ENCODE measurements around the gene DLEC1.

GRCh38 chr3:38051131-38051530, 12.1 kb downstream of the DLEC1 start:
- no peak for TF ChIP-seq POU6F1 (CRISPR knock-in tag; IDR thresholded peaks at IDR 0.05; ENCODE audit: borderline replicate concordance, low read depth)
- no peak for TF ChIP-seq ZNF8 (CRISPR knock-in tag; IDR thresholded peaks at IDR 0.05)
- no peak for TF ChIP-seq ZNF565 (CRISPR knock-in tag; conservative IDR thresholded peaks at IDR 0.05; ENCODE audit: low read depth)
- no peak for TF ChIP-seq RARB (CRISPR knock-in tag; IDR thresholded peaks at IDR 0.05)
- no peak for TF ChIP-seq CSRNP3 (CRISPR knock-in tag; IDR thresholded peaks at IDR 0.05)
- TF ChIP-seq, protein P1, sequence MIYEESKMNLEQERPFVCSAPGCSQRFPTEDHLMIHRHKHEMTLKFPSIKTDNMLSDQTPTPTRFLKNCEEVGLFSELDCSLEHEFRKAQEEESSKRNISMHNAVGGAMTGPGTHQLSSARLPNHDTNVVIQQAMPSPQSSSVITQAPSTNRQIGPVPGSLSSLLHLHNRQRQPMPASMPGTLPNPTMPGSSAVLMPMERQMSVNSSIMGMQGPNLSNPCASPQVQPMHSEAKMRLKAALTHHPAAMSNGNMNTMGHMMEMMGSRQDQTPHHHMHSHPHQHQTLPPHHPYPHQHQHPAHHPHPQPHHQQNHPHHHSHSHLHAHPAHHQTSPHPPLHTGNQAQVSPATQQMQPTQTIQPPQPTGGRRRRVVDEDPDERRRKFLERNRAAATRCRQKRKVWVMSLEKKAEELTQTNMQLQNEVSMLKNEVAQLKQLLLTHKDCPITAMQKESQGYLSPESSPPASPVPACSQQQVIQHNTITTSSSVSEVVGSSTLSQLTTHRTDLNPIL (CRISPR knock-in tag; IDR thresholded peaks at IDR 0.05; ENCODE audit: low read depth) = no peak
- TF ChIP-seq ARNTL (CRISPR knock-in tag; IDR thresholded peaks at IDR 0.05; ENCODE audit: borderline replicate concordance, low read depth) = no peak
- TF ChIP-seq, protein P2, sequence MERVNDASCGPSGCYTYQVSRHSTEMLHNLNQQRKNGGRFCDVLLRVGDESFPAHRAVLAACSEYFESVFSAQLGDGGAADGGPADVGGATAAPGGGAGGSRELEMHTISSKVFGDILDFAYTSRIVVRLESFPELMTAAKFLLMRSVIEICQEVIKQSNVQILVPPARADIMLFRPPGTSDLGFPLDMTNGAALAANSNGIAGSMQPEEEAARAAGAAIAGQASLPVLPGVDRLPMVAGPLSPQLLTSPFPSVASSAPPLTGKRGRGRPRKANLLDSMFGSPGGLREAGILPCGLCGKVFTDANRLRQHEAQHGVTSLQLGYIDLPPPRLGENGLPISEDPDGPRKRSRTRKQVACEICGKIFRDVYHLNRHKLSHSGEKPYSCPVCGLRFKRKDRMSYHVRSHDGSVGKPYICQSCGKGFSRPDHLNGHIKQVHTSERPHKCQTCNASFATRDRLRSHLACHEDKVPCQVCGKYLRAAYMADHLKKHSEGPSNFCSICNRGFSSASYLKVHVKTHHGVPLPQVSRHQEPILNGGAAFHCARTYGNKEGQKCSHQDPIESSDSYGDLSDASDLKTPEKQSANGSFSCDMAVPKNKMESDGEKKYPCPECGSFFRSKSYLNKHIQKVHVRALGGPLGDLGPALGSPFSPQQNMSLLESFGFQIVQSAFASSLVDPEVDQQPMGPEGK (CRISPR knock-in tag; IDR thresholded peaks at IDR 0.05; ENCODE audit: borderline replicate concordance) = no peak
- no peak for TF ChIP-seq SNAI2 (CRISPR knock-in tag; IDR thresholded peaks at IDR 0.05)
- no peak for TF ChIP-seq TOX (CRISPR knock-in tag; IDR thresholded peaks at IDR 0.05; ENCODE audit: borderline replicate concordance)
- TF ChIP-seq ZFP3 (CRISPR knock-in tag; IDR thresholded peaks at IDR 0.05) = no peak
- no peak for TF ChIP-seq GLIS3 (CRISPR knock-in tag; IDR thresholded peaks at IDR 0.05)
- TF ChIP-seq, protein P3, sequence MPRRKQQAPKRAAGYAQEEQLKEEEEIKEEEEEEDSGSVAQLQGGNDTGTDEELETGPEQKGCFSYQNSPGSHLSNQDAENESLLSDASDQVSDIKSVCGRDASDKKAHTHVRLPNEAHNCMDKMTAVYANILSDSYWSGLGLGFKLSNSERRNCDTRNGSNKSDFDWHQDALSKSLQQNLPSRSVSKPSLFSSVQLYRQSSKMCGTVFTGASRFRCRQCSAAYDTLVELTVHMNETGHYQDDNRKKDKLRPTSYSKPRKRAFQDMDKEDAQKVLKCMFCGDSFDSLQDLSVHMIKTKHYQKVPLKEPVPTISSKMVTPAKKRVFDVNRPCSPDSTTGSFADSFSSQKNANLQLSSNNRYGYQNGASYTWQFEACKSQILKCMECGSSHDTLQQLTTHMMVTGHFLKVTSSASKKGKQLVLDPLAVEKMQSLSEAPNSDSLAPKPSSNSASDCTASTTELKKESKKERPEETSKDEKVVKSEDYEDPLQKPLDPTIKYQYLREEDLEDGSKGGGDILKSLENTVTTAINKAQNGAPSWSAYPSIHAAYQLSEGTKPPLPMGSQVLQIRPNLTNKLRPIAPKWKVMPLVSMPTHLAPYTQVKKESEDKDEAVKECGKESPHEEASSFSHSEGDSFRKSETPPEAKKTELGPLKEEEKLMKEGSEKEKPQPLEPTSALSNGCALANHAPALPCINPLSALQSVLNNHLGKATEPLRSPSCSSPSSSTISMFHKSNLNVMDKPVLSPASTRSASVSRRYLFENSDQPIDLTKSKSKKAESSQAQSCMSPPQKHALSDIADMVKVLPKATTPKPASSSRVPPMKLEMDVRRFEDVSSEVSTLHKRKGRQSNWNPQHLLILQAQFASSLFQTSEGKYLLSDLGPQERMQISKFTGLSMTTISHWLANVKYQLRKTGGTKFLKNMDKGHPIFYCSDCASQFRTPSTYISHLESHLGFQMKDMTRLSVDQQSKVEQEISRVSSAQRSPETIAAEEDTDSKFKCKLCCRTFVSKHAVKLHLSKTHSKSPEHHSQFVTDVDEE (CRISPR knock-in tag; IDR thresholded peaks at IDR 0.05) = no peak

Measured in SK-N-SH treated with all-trans-retinoic acid at 6 μM for 48 hours (cell line).